MCF 10A (cell line): ENCODE measurements around the gene SLC25A10. TPM values are rescaled to one million over a fixed set of nuclear protein-coding genes. Genes with fewer than 3 reads are reported as not detected.

Source experiments
- BruUV-seq: library from RNA; stranded (reverse); fragments of 400-500 nt; replicated peaks from 2 replicates; lab custom pipeline; 2021; lab: Mats Ljungman, UMichigan
- CTCF ChIA-PET: fragments of 300-600 bp; sonication (Branson Sonifier 250); formaldehyde crosslinking; extraction: SDS; loops from one replicate; lab custom pipeline; 2021; ENCODE audit warnings: antibody characterized with exemption, inconsistent platforms; lab: Yijun Ruan, JAX
- POLR2A ChIA-PET: fragments of 300-600, 350-650 bp; sonication (Branson Sonifier 250); formaldehyde crosslinking; extraction: SDS; loops from one replicate; lab custom pipeline; 2020; ENCODE audit warnings: antibody characterized with exemption, inconsistent platforms; lab: Yijun Ruan, JAX
- DNase-seq: peaks from one replicate; pipeline ENCODE4 v3.0.0-alpha.2; 2018; ENCODE audit not compliant: unreplicated experiment
- H3K27ac Mint-ChIP-seq: one replicate; pipeline ENCODE4 v1.8.0; 2022; ENCODE audit warnings: mild to moderate bottlenecking, low read depth, mixed read lengths; ENCODE audit not compliant: unreplicated experiment
- H3K27me3 Mint-ChIP-seq: one replicate; pipeline ENCODE4 v1.8.0; 2022; ENCODE audit warnings: mixed read lengths; ENCODE audit not compliant: insufficient read depth, unreplicated experiment
- H3K36me3 Mint-ChIP-seq: one replicate; pipeline ENCODE4 v1.8.0; 2022; ENCODE audit warnings: mild to moderate bottlenecking, moderate library complexity, mixed read lengths; ENCODE audit not compliant: insufficient read depth, unreplicated experiment
- H3K4me1 Mint-ChIP-seq: one replicate; pipeline ENCODE4 v1.8.0; 2022; ENCODE audit warnings: mixed read lengths; ENCODE audit not compliant: insufficient read depth, unreplicated experiment
- H3K4me3 Mint-ChIP-seq: one replicate; pipeline ENCODE4 v1.8.0; 2022; ENCODE audit warnings: mild to moderate bottlenecking, moderate library complexity, mixed read lengths; ENCODE audit not compliant: unreplicated experiment
- H3K9me3 Mint-ChIP-seq: one replicate; pipeline ENCODE4 v1.8.0; 2022; ENCODE audit warnings: mixed read lengths; ENCODE audit not compliant: unreplicated experiment
- intact Hi-C: fragments of 100-400 bp; cut with micrococcal nuclease; formaldehyde crosslinking; loops from 2 replicates; pipeline ENCODE4 v1.14.1; 2022
- total RNA-seq: library from RNA; stranded (reverse); gene quantifications from 2 replicates; pipeline ENCODE4 v1.2.3, GENCODE V29; 2022
- TF ChIP-seq, protein P1 (sequence below): fragments of 200-600 bp; IDR thresholded peaks from one replicate; pipeline ENCODE4 v1.8.0; 2022; ENCODE audit warnings: antibody characterized with exemption, mild to moderate bottlenecking; ENCODE audit not compliant: unreplicated experiment

Gene SLC25A10
- total RNA-seq, 1 experiment from 2014 or later: 9.5 TPM

DNA sequence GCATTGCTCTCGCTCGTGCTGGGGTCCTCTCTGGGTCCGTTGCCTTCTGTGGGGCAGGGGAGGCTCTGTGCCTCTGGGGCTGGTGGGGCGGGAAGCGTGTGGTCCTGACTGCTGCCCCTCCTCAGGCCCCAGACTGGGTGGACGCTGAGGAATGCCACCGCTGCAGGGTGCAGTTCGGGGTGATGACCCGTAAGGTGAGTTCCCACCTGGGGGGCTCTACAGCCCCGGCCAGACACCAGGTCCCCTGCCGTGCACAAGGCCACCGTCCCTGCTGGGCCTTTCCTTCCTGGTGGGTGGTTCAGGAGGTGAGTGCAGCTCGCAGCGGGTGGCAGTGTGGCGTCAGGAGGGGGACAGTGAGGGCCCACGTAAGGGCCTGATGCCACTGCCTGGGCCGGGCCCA lies 21.5 kb upstream of the SLC25A10 start:
- intact Hi-C loops: no loop called here
- DNase-seq: no peak
- BruUV-seq: no TSS peak
- CTCF ChIA-PET: interaction anchor here (0.7 kb wide), 1 partner anchor 12 kb away, joined by 4 read pairs; no protein-coding TSS in a partner anchor
- Mint-ChIP-seq H3K36me3 (peaks cover 49% of the 10 kb centered on the region), H3K4me3 (no peak overlapping the region), H3K4me1 (peaks cover under 1% of the 10 kb centered on the region), H3K9me3 (no peaks in the 10 kb centered on the region), H3K27ac (no peak overlapping the region), H3K27me3 (no peaks in the 10 kb centered on the region)
- POLR2A ChIA-PET: interaction anchor here (2.7 kb wide), 1 partner anchor 12 kb away, joined by 11 read pairs; the partner anchor contains the start of gene MRPL12
- TF ChIP-seq, protein P1, sequence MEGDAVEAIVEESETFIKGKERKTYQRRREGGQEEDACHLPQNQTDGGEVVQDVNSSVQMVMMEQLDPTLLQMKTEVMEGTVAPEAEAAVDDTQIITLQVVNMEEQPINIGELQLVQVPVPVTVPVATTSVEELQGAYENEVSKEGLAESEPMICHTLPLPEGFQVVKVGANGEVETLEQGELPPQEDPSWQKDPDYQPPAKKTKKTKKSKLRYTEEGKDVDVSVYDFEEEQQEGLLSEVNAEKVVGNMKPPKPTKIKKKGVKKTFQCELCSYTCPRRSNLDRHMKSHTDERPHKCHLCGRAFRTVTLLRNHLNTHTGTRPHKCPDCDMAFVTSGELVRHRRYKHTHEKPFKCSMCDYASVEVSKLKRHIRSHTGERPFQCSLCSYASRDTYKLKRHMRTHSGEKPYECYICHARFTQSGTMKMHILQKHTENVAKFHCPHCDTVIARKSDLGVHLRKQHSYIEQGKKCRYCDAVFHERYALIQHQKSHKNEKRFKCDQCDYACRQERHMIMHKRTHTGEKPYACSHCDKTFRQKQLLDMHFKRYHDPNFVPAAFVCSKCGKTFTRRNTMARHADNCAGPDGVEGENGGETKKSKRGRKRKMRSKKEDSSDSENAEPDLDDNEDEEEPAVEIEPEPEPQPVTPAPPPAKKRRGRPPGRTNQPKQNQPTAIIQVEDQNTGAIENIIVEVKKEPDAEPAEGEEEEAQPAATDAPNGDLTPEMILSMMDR: no peak

DNA sequence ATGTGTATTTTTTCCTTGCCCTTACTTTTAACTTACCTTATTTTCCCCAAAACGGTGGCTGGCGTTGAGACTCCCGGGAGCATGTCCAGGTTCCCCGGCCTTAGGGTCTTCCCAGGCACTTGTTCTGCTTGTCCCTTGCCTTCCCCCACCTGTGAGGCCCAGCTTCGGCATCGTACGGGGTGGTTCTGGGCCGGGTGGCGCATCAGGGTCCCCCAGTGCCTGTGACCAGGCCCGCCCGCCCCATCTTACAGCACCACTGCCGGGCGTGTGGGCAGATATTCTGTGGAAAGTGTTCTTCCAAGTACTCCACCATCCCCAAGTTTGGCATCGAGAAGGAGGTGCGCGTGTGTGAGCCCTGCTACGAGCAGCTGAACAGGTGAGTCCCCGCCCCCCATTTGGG lies 20.9 kb upstream of the SLC25A10 start:
- H3K4me1 Mint-ChIP-seq: no peaks in the 10 kb centered on the region
- H3K36me3 Mint-ChIP-seq: peaks cover 49% of the 10 kb centered on the region
- POLR2A ChIA-PET: interaction anchor here (2.7 kb wide), 1 partner anchor 11 kb away, joined by 11 read pairs; the partner anchor contains the start of gene MRPL12
- no peaks in the 10 kb centered on the region for H3K27me3 Mint-ChIP-seq
- no TSS peak for BruUV-seq
- TF ChIP-seq, protein P1: no peak
- DNase-seq: no peak
- H3K4me3 Mint-ChIP-seq: no peak overlapping the region
- intact Hi-C loops: no loop called here
- H3K27ac Mint-ChIP-seq: no peak overlapping the region
- CTCF ChIA-PET: interaction anchor here (0.8 kb wide), 1 partner anchor 11 kb away, joined by 3 read pairs; no protein-coding TSS in a partner anchor
- no peaks in the 10 kb centered on the region for H3K9me3 Mint-ChIP-seq

DNA sequence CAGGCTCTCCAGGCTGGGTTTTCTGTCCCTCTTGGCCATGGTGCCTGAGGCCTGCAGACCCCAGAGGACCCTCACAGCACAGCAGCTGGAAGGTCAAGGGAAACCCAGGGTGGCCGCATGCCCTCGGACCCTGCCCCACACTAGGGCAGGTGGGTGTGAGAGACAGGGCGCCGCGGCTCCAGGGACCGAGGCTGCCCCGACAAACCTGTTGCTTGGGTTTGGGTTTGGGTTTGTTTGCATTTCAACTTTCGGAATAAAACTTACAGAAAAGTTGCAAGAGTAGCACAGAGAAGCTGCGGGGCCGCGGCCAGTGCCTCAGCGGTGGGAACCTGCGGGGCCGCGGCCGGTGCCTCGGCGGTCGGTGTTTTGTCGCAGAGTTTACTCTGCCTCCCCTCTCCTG lies 20.5 kb upstream of the SLC25A10 start:
- Mint-ChIP-seq H3K36me3 (peaks cover 45% of the 10 kb centered on the region), H3K27me3 (no peaks in the 10 kb centered on the region), H3K27ac (no peak overlapping the region), H3K9me3 (no peaks in the 10 kb centered on the region), H3K4me1 (no peaks in the 10 kb centered on the region), H3K4me3 (no peak overlapping the region)
- DNase-seq: no peak
- POLR2A ChIA-PET: interaction anchor here (1.0 to 2.7 kb wide), 2 partner anchors 8 to 11 kb away, joined by 3 to 11 read pairs; partner anchors contain the start of genes ARL16 and MRPL12
- intact Hi-C loops: no loop called here
- TF ChIP-seq, protein P1: no peak
- CTCF ChIA-PET: interaction anchor here (0.8 kb wide), 1 partner anchor 11 kb away, joined by 3 read pairs; no protein-coding TSS in a partner anchor
- no TSS peak for BruUV-seq

DNA sequence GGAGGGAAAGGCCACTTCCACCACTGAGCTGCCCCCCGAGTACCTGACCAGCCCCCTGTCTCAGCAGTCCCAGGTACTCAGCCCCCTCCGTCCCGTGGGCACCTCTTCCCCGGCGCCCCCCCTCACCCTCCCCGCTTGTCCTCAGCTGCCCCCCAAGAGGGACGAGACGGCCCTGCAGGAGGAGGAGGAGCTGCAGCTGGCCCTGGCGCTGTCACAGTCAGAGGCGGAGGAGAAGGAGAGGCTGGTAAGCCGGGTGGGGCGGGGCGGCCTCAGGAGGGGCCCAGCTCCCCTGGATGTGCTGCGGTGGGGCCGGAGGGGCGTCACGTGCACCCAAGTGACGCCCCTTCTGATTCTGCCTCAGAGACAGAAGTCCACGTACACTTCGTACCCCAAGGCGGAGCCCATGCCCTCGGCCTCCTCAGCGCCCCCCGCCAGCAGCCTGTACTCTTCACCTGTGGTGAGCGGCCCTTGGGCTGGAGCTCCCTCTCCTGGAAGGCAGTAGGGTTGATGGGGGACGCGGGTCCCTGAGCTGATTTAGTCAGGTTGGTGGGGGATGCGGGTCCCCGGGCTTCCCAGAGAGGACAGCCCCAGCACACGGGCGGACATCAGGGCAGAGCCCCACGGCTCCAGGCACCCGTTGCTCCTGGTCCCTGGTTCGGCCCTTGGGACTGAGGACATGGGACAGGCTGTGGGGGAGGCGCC lies 18.4 kb upstream of the SLC25A10 start:
- Mint-ChIP-seq H3K36me3 (peaks cover 46% of the 10 kb centered on the region), H3K27me3 (no peaks in the 10 kb centered on the region), H3K4me1 (no peaks in the 10 kb centered on the region), H3K4me3 (no peak overlapping the region), H3K27ac (no peak overlapping the region), H3K9me3 (no peaks in the 10 kb centered on the region)
- DNase-seq: no peak
- TF ChIP-seq, protein P1: no peak
- POLR2A ChIA-PET: interaction anchor here (1.2 kb wide), 1 partner anchor 17 kb away, joined by 4 read pairs; no protein-coding TSS in a partner anchor
- CTCF ChIA-PET: no interaction called here
- no TSS peak for BruUV-seq
- intact Hi-C loops: no loop called here
